B cell (primary cell): ENCODE data around the gene COL28A1. TPM values are rescaled to one million over a fixed set of nuclear protein-coding genes. Genes with fewer than 3 reads are reported as not detected.

Source experiments
- ATAC-seq: fragments of 200-7000 bp; cut with Tn5 transposase; one replicate; pipeline ENCODE4 v1.10.0; 2021; ENCODE audit warnings: low read depth, mild to moderate bottlenecking, moderate number of reproducible peaks, moderate library complexity
- CTCF ChIA-PET: fragments of 350-600 bp; sonication (Branson Sonifier 250); formaldehyde crosslinking; loops from one replicate; lab custom pipeline; 2021; ENCODE audit warnings: antibody characterized with exemption, inconsistent platforms; lab: Charles Lee
- POLR2A ChIA-PET: fragments of 350-600 bp; sonication (Branson Sonifier 250); formaldehyde crosslinking; loops from one replicate; lab custom pipeline; 2021; ENCODE audit warnings: antibody characterized with exemption; lab: Charles Lee
- DNase-seq: peaks from one replicate; pipeline ENCODE4 v3.0.0; 2013
- H2AFZ ChIP-seq: 2 replicates; pipeline ENCODE4 v1.6.1; 2012; ENCODE audit warnings: mild to moderate bottlenecking, low read depth, low read length; ENCODE audit not compliant: insufficient read depth, poor library complexity, severe bottlenecking
- H3K27ac ChIP-seq, 2 donors: 1 replicate in 1 of 2; 2 replicates in 1 of 2; pipeline ENCODE4 v1.5.1; 2012 to 2013; ENCODE audit warnings: low read length in 2 of 2, mild to moderate bottlenecking in 2 of 2, moderate library complexity in 1 of 2
- H3K27me3 ChIP-seq, 4 experiments: fragments of 200-600 bp in 1 of 4; sonication (generic) in 1 of 4; replicated peaks in 1 of 4; 1 replicate in 2 of 4; 2 replicates in 2 of 4; pipeline versions ENCODE4 v1.6.1 to v1.7.0; 2013 to 2016; ENCODE audit warnings: low read length in 3 of 4, mild to moderate bottlenecking in 2 of 4, mixed read lengths in 1 of 4, moderate library complexity in 1 of 4; ENCODE audit not compliant: insufficient read depth in 4 of 4, control insufficient read depth in 3 of 4; ENCODE audit errors: control extremely low read depth in 1 of 4
- H3K36me3 ChIP-seq, 2 experiments: replicated peaks in 1 of 2; 1 replicate in 1 of 2; 2 replicates in 1 of 2; pipeline versions ENCODE4 v1.6.1 to v1.7.1; 2013; ENCODE audit warnings: low read length in 1 of 2; ENCODE audit not compliant: insufficient read depth in 2 of 2, control insufficient read depth in 1 of 2; ENCODE audit errors: control extremely low read depth in 1 of 2, extremely low read depth in 1 of 2
- H3K4me1 ChIP-seq, 2 donors: fragments of 200-600 bp in 1 of 2; sonication (generic) in 1 of 2; 1 replicate in 1 of 2; 2 replicates in 1 of 2; pipeline versions ENCODE4 v1.5.1 to v1.6.1; 2013 to 2017; ENCODE audit warnings: low read length in 2 of 2; ENCODE audit not compliant: control insufficient read depth in 2 of 2, insufficient read depth in 2 of 2
- H3K4me2 ChIP-seq: replicated peaks from 2 replicates; pipeline ENCODE3; 2012; ENCODE audit warnings: mild to moderate bottlenecking, low read depth, low read length; ENCODE audit not compliant: poor library complexity, severe bottlenecking
- H3K4me3 ChIP-seq, 5 experiments: fragments of 200-600 bp in 1 of 5; sonication (generic) in 1 of 5; 1 replicate in 3 of 5; 2 replicates in 2 of 5; pipeline versions ENCODE4 v1.5.1 to v1.7.0; 2011 to 2016; ENCODE audit warnings: low read length in 4 of 5, mild to moderate bottlenecking in 4 of 5, low read depth in 2 of 5, control low read depth in 1 of 5, moderate library complexity in 1 of 5; ENCODE audit not compliant: insufficient read depth in 1 of 5; ENCODE audit errors: control extremely low read depth in 1 of 5, extremely low read depth in 1 of 5
- H3K79me2 ChIP-seq: fragments of 200-600 bp; sonication (generic); one replicate; pipeline ENCODE4 v1.6.0; 2016; ENCODE audit warnings: low read length; ENCODE audit not compliant: control insufficient read depth, insufficient read depth
- H3K9ac ChIP-seq: fragments of 200-600 bp; sonication (generic); 2 replicates; pipeline ENCODE4 v1.6.1; 2017; ENCODE audit warnings: mild to moderate bottlenecking, low read length, moderate library complexity
- H3K9me3 ChIP-seq, 3 donors: one replicate each; pipeline versions ENCODE4 v1.6.1 to v1.7.1; 2013; ENCODE audit warnings: low read length in 2 of 3; ENCODE audit not compliant: control insufficient read depth in 2 of 3, insufficient read depth in 1 of 3; ENCODE audit errors: control extremely low read depth in 1 of 3
- H4K20me1 ChIP-seq: 2 replicates; pipeline ENCODE4 v1.6.0; 2012; ENCODE audit warnings: mild to moderate bottlenecking, low read length; ENCODE audit not compliant: insufficient read depth, control insufficient read depth, poor library complexity, severe bottlenecking
- H3K27ac Mint-ChIP-seq: one replicate; pipeline ENCODE4 v1.8.0; 2021; ENCODE audit warnings: mixed read lengths
- H3K27me3 Mint-ChIP-seq: one replicate; pipeline ENCODE4 v1.8.0; 2021; ENCODE audit warnings: mixed read lengths
- H3K4me1 Mint-ChIP-seq: one replicate; pipeline ENCODE4 v1.8.0; 2021; ENCODE audit warnings: mixed read lengths
- H3K4me3 Mint-ChIP-seq: one replicate; pipeline ENCODE4 v1.8.0; 2021; ENCODE audit warnings: mixed read lengths
- H3K9me3 Mint-ChIP-seq: one replicate; pipeline ENCODE4 v1.8.0; 2022; ENCODE audit warnings: mixed read lengths; ENCODE audit not compliant: insufficient read depth
- CTCF ChIP-seq: fragments of 200-600 bp; IDR thresholded peaks from one replicate; pipeline ENCODE4 v1.8.0; 2022; ENCODE audit warnings: antibody characterized with exemption, mild to moderate bottlenecking
- EZH2 ChIP-seq: IDR thresholded peaks from 2 replicates; pipeline ENCODE4 v1.6.1; 2012; ENCODE audit warnings: borderline replicate concordance, low read depth, mild to moderate bottlenecking, moderate library complexity, low read length; ENCODE audit not compliant: insufficient read depth, poor library complexity, severe bottlenecking
- WGBS: methylation state at CpG from one replicate; pipeline ENCODE4 v1.1.5; 2013; ENCODE audit warnings: missing lambda C conversion rate; ENCODE audit not compliant: insufficient coverage; 5-methylcytosine and 5-hydroxymethylcytosine counted together
- intact Hi-C: fragments of 100-400 bp; cut with micrococcal nuclease; formaldehyde crosslinking; loops from one replicate; pipeline ENCODE4 v1.10.0; 2022
- polyA plus RNA-seq: library from polyadenylated mRNA; depleted of rRNA; stranded (reverse); fragments of >200 nt; gene quantifications from 2 replicates; pipeline ENCODE4 v1.2.3, GENCODE V29; 2012
- total RNA-seq, 2 donors: library from RNA; stranded (reverse); fragments of 120-200 nt in 1 of 2; gene quantifications; 1 replicate in 1 of 2; 2 replicates in 1 of 2; pipeline versions ENCODE4 v1.2.3 to v1.2.4, GENCODE V29; 2013 to 2022

The COL28A1 gene
- total and polyA plus RNA-seq, 2 donors (not counting 1 experiment from before 2014, with no cell fraction given): 0.18 to 0.67 TPM

- DNase-seq (no peak), ATAC-seq (no peak)
- intact Hi-C loops: no loop called here
- no peak overlapping the region for H3K9ac ChIP-seq
- WGBS: no CpG with 5 or more reads among the region's 4 CpGs
- no peaks in the 10 kb centered on the region for H3K4me1 ChIP-seq
- H3K36me3 ChIP-seq: no peaks in the 10 kb centered on the region
- H3K9me3 ChIP-seq: peaks cover 0 to 2% (median 0%) of the 10 kb centered on the region in 3 donors
- H2AFZ ChIP-seq: no peak overlapping the region
- Mint-ChIP-seq H3K4me1 (no peaks in the 10 kb centered on the region), H3K27me3 (peaks cover 4% of the 10 kb centered on the region), H3K9me3 (no peaks in the 10 kb centered on the region), H3K4me3 (no peak overlapping the region), H3K27ac (no peak overlapping the region)
- peaks cover 0 to 4% (median 2%) of the 10 kb centered on the region in 4 experiments for H3K27me3 ChIP-seq
- no peaks in the 10 kb centered on the region for H3K79me2 ChIP-seq
- TF ChIP-seq CTCF (no peak), EZH2 (no peak)
- H3K4me2 ChIP-seq: no peak overlapping the region
- no peak overlapping the region for H3K27ac ChIP-seq
- ChIA-PET CTCF (interaction anchor here (4.5 to 6.1 kb wide), 2 partner anchors 114 to 434 kb away, joined by 19 to 115 read pairs; no protein-coding TSS in a partner anchor), POLR2A (no interaction called here)
- no peak overlapping the region for H3K4me3 ChIP-seq
- H4K20me1 ChIP-seq: no peaks in the 10 kb centered on the region
Observed at GRCh38 chr7:7539152-7539551, 3.5 kb upstream of the COL28A1 start.

- ATAC-seq: no peak
- WGBS: 80% methylated on average over 1 of the region's 2 CpGs
- TF ChIP-seq CTCF (no peak), EZH2 (no peak)
- Histone ChIP-seq H3K36me3 (no peaks in the 10 kb centered on the region), H3K79me2 (no peaks in the 10 kb centered on the region), H3K4me3 (no peak overlapping the region), H4K20me1 (no peaks in the 10 kb centered on the region), H3K9ac (no peak overlapping the region), H3K27ac (no peak overlapping the region), H2AFZ (no peak overlapping the region), H3K27me3 (peaks cover 0 to 4% (median 2%) of the 10 kb centered on the region in 4 experiments), H3K4me1 (no peaks in the 10 kb centered on the region), H3K9me3 (peaks cover 0 to 3% (median 0%) of the 10 kb centered on the region in 3 donors), H3K4me2 (no peak overlapping the region)
- Mint-ChIP-seq H3K27ac (no peak overlapping the region), H3K9me3 (no peaks in the 10 kb centered on the region), H3K4me3 (no peak overlapping the region), H3K4me1 (no peaks in the 10 kb centered on the region), H3K27me3 (peaks cover 4% of the 10 kb centered on the region)
- ChIA-PET CTCF (interaction anchor here (4.8 kb wide), 1 partner anchor 434 kb away, joined by 35 read pairs; no protein-coding TSS in a partner anchor), POLR2A (no interaction called here)
- intact Hi-C loops: no loop called here
- DNase-seq: no peak
Observed at GRCh38 chr7:7537711-7538110, 2.0 kb upstream of the COL28A1 start.
